HG02970 (cell line): ENCODE data around the gene KLHL41.
"Not testable (repeated sequence)": the region's sequence is repeated elsewhere in the genome, so short reads cannot be mapped to it uniquely, and the experiment has no call there.

ENCODE experiments used
- ATAC-seq: cut with Tn5 transposase; IDR thresholded peaks from one replicate; pipeline ENCODE4 v1.9.1; 2021; ENCODE audit warnings: mild to moderate bottlenecking, moderate library complexity, moderate number of reproducible peaks; ENCODE audit not compliant: unreplicated experiment, low FRiP score

KLHL41 gene

DNA sequence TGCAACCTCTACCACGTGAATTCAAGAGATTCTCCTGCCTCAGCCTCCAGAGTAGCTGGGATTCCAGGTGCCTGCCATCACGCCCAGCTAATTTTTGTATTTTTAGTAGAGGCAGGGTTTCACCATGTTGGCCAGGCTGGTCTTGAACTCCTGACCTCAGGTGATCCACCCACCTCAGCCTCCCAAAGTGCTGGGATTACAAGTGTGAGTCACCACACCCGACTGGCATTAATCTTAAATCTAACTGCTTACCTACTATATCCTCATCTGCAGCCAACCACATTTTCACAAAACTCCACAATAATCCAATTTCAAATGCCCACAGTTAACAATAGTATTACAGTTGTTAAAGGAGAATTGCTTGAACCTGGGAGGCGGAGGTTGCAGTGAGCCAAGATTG, 61.2 kb downstream of the KLHL41 start:
- ATAC-seq: not testable (repeated sequence)

GRCh38 chr2:169571571-169571970, 62.1 kb downstream of the KLHL41 start:
- ATAC-seq: no peak

DNA sequence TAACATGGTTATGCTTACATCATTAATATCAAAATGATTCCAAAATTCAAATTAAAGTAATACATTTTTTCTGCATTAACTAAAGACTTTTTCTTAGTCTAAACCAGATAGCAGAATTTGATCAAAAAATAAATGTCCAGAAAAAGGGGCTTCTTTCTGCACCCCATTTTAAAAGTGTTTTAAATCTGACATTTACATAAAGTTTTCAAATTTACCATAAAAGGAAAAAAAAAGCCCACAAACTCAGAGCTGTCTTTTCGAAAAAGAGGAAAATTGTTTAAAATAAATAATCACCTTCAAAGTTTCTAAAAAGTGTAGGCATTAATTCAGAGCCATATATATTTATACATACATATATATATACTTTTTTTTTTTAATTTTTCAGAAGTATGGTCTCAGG, 62.7 kb downstream of the KLHL41 start:
- ATAC-seq: no peak

- ATAC-seq: no peak
Measured at GRCh38 chr2:169572821-169573159, 63.3 kb downstream of the KLHL41 start.

- peak; percentile 89 for ATAC-seq
Measured at GRCh38 chr2:169573160-169573973, 63.9 kb downstream of the KLHL41 start, which contains the start of gene FASTKD1. Gene FASTKD1 (minus strand): TSS chr2:169573865. CDS start chr2:169572029, 1,836 bp downstream.

GRCh38 chr2:169573974-169574299, 64.4 kb downstream of the KLHL41 start:
- no peak for ATAC-seq

- not testable (repeated sequence) for ATAC-seq
Measured at GRCh38 chr2:169574539-169574938, 65.0 kb downstream of the KLHL41 start.

GRCh38 chr2:169575264-169575663, 65.8 kb downstream of the KLHL41 start:
- not testable (repeated sequence) for ATAC-seq
